GM21737 (cell line): ENCODE measurements around the gene SERBP1.

Source experiments
- ATAC-seq: cut with Tn5 transposase; IDR thresholded peaks from one replicate; pipeline ENCODE4 v1.9.1; 2021; ENCODE audit warnings: mild to moderate bottlenecking, moderate library complexity; ENCODE audit not compliant: unreplicated experiment

Gene SERBP1

GRCh38 chr1:67371043-67371442 lies 59.2 kb downstream of the SERBP1 start:
- no peak for ATAC-seq

GRCh38 chr1:67368046-67368514 lies 62.1 kb downstream of the SERBP1 start:
- no peak for ATAC-seq

- no peak for ATAC-seq
Observed at GRCh38 chr1:67367370-67368045, 62.7 kb downstream of the SERBP1 start.

- no peak for ATAC-seq
Observed at GRCh38 chr1:67361641-67362040, 68.6 kb downstream of the SERBP1 start.

- no peak for ATAC-seq
Observed at GRCh38 chr1:67359592-67359991, 70.6 kb downstream of the SERBP1 start.
